Activated T-helper 9 cell treated with anti-CD3 and anti-CD28 coated beads, Interleukin-2, amount 50 U/mL, for 16 hours (primary cell): ENCODE measurements around the gene ANK2.

Source experiments
- DNase-seq: peaks from one replicate; pipeline ENCODE4 v3.0.0-alpha.2; 2020; ENCODE audit warnings: low read depth

ANK2 gene

DNA sequence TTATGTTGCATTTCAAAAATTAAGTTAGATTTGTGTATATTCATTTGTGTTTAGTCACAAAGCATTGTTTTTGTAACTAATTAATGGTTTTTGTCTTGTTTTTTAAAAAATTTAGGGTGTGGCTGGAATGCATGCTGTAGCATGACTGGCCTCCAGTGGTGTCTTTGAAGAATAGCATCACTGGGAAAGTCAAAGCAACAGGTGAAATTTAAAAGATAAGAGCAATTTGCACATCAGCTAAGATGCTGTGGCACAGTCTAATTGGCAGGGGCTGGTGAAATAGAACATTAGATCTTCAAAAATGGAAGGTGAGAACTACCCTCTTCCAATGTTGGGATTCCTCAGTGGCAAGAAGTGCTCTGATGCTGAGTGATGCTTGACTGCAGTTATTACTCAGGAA, 45.3 kb downstream of the ANK2 start:
- no peak for DNase-seq

DNA sequence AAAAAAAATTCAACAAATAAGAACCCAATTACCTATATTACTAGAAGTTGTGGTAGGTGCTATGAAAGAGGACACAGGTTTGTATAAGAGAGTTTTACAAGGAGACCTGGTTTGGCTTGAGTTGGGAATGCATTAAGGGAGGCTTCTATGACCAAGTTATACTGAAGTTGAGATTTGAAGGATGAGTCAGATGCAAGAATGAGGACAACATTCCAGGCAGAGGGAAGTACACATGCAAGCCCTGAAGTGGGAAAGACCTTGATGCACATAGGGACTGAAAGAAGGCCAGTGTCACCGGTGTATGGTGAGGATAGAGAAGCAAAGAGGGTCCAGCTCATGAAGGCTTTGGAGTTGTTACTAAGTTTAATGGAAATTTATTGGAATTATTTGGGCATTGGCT, 52.2 kb downstream of the ANK2 start:
- no peak for DNase-seq

DNA sequence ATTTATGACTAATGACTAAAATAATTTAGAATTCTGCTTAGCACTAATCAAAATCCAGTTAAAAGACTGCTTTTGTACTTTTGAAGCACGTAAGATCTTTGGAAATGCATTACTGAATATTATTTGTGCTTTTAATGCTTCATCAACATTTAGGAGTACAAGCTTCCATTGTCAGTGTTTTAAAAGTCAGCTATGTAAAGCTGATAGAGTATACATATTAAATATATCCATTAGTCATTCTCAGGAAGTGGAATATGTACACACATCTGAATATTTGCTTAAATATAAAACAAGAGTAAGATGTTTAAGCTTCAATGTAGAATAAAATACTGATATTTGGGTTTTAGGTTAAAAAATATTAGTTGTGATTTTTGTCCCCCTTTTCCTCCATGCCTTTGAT, 54.1 kb downstream of the ANK2 start:
- DNase-seq, result no peak

DNA sequence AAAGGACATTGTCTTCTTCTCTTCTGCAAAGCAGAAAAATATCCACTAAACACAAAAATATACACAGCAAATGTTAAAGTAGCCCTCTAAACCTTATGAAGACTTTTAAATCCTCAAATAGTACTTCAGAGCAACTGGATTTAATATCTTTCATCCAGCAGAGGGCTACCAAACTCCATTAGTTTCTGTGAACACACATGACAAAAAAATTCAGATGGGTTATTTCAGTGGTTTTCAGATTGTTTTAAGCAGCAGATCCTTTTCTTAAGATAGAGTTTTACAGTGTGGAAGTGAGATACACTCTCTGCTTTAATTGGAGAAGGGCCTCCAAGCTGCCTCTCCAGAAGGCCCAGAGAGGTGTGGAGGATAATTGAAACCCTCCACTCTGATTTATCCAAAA, 56.7 kb downstream of the ANK2 start:
- no peak for DNase-seq

DNA sequence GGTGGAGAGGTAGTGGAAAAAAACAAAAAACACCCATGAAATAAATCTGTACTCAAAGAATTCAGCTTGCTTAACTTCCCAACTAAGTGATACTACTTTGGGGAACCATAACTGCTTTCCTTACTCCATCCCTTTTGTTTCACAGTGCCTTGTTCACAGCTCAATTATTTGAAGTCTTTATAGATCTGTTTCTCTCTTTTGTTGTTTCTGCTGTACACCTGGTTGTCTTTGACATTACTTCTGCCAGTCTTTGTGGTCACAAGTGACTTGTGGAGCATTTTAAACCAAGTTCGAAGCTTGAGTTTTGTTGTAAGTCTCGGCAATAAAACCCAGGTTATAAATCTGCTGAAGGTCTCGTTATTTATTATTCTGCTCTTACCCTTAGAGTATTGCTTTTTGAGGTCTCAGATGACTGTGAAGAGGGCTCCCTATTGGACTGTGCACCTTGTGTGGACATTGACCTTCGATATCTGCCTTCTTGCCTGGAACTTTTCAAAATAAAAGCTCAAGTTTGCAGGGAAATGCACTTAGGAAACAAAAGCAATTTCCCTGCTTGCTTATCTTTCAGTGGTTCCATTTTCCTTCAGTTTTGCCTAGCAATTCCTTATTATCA, 59.8 kb downstream of the ANK2 start:
- no peak for DNase-seq

DNA sequence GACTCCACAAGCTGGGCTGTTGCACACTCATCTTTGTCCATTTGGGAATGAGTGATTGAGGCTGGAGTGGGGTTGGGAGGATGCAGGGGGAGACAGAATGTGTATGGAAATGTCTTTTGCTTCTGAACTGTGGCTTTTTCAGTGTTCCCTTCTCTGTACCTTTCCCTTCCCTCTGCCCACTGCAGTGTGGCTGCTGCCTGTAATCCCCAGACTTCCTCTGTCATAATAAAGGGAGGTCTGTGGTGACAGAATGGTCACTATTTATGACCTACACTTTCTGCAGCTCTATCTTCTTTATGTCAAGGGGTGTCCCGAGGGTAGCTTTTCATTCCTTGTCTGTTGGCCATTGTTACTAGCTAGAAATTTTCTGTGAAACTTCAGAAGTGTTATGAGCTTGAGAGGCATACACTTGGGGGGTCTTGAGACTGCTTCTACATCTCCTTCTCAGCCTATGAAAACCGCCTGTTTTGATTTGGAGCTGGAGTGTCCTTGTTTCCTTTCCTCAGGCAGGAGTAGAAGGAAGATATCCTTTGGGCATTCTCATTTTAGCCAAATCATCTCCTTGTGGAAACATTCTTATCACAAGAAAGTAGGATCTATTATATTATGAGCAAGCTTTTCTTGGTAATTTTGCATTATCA, 63.0 kb downstream of the ANK2 start:
- no peak for DNase-seq

DNA sequence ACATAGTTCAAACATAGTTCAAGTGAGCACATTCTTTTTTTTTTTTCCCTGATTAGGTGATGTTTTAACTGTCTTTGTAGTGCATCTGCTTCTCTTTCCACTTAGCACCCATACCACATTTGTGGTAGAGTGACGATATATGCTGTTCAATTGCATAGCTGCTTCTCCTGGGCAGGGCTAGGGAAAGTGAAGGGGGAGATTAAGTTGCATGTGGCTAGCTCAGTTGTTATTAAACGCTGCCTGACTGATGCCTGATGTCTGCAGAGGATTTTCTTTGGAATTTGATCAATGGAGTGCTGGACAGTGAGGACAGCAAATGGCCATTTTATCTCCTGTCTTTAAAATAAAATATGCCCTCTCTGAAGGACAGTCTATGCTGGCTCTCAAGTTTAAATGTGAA, 63.7 kb downstream of the ANK2 start:
- no peak for DNase-seq

DNA sequence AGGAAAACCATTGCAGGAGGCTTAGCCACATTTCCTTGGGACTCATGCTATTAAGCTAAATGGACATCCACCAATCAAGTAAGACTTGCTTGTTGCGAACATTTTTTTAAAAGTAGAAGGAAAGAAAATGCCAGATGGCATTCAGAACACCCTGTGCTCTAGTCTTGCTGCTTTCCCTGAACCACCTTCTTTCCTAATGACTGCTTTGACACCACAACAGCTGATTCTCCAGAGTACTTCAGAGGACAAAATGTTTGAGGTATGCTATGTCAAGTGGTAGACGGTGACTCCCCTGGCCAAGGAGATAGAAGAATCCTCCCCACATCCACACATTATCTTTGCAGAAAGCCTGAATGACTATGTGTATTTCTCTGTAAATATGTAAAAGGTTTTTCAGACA, 65.4 kb downstream of the ANK2 start:
- DNase-seq, result no peak

DNA sequence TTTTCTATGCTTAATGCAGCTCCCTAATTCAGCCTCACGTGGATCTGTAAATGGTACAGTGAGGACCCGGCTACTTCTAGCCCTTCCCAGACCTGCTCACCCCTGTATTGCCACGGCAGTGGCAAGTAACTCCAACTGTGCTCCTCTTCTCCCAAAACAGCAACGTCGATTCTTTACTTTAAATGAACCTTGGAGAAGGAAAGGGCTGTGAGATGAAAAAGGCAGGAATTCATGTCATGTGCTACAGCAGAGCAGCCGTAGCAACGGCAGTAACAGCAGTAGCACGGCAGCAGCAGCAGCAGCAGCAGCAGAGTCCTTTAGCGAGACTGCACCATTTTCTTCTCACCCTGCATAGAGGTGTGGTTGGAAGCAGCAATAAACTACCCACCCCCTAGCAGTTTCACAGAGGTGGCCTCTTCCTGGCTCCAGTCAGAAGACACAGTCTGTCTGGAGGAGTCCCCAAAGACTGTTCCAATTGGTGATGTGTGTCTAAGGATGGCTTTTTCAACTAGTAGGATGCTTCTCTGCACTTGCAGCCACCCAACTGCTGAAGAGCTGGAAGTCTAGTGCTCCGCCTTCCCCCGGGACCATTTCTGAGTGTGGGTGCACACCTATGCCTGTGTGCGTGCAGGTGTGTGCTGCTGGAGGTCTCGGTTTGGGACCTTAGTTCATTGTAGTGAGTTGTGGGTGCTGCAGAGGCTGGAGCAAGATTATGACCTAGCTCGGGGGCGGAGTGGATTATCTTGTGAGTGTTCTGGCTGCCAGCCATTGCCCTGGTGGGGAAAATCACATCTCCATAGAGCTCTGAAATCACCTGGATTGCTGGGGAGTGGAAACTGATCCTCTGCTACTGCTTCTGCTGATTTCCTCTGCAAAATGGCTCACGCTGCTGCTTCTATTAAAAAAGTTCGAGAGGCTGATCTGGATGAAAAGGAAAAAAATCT, 67.2 kb downstream of the ANK2 start:
- DNase-seq, result no peak

DNA sequence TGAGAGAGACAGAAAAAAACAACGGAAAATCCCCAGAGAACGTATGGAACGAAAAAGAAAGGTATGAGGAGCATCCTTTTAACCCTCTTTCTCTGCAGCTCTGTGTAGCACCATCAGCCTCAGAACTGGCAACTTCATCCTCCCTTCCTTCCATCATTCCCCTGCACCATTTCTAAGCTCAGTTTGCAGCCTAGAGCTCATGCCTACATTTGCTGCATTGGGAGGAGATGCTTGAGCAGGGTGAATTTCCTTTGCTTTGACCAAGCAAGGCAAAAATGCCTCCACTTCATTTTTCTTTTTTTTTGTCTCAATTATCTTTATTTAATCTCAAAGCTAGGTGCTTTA, 67.9 kb downstream of the ANK2 start:
- DNase-seq, result no peak

DNA sequence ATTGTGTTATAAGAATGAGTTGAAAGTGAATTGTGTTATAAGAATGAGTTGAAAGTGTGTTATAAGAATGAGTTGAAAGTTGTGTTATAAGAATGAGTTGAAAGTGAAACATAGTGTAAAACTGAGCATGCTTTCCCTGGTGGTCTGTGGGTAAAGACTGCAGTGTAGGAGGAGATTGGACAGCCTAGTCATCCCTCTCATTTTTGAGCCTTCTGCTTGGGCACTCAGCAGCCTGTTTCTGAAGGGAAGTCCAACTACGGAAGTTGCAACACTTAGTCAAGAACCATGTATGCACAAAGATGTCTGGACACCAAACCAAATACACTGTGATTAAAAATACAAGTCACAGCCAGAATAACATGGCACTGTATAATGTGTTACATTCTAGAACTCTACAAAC, 72.6 kb downstream of the ANK2 start:
- DNase-seq, result no peak

DNA sequence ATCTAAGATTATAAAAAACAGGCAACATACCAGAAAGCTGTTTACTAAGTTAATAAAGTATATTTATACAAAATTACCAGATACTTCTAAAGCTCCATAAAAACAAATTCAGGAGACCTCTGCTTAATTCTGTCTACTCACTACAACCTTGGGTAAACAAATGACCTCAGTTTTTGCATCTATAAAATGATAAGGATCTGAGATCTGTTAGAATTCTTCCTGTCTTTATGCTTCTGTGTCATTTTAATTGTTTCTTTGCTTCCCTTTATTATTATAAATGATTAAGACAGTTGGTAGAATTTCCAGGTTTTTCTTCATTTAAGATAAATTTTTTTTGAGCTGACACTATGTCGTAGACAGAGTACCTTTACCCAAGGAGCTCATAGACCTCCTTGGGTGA, 76.0 kb downstream of the ANK2 start:
- no peak for DNase-seq

DNA sequence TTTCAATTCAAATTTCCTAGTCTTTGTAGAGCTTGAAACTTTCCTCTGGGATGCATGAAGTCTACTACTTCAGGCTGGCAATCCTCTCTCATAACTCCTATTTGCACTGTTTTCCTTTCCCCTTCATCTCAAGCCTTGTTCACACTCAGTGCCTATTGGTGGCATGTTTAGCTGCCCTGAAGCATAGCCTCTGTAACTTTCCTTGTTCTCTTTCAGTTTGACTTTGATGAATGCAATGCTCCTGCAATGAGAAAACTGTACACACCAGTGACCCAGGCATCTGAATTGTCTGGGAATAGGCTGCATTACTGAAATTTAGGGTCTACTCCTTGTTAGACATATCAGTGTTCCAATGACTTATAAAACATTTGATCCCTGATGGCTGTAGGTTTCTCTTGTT, 81.7 kb downstream of the ANK2 start:
- no peak for DNase-seq

DNA sequence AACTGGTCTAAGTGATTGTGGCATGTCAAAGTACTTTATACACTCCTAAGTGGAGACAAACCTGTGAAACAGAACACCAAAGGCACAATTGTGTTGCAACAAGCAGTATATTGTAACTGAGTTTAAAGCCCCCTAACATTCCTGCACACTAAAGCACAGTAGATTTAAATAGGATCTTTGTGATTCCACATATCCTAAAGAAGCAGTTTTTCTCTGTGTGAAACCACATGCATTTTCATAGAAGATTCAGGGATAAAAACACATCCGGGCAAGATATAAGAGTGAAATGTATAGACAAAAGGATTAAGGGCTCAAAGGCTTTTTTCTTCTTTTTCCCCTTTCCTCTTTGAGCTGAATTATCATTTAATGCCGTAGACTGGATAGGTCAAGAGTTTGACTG, 82.2 kb downstream of the ANK2 start:
- no peak for DNase-seq

DNA sequence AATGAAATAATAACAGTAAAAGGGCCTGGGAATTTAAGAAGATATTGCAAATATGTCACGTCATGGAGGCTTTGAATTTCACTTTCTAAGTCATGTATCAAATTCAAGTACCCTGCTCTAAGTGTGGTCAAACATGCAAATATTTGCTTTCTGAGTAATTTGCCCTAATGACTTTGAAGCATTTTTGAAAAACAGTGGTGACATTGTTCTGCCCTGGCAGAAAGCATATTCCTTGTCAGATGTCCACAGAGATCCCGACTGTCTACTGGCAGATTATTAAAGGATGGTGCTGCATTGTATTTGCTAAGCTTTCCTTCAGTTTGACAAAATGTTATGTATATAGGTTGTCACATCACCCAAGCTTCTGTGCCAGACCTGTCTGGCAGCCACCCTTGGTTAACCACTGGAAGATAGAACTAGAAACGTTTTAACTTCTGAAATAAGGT, 92.5 kb downstream of the ANK2 start:
- DNase-seq, result no peak

DNA sequence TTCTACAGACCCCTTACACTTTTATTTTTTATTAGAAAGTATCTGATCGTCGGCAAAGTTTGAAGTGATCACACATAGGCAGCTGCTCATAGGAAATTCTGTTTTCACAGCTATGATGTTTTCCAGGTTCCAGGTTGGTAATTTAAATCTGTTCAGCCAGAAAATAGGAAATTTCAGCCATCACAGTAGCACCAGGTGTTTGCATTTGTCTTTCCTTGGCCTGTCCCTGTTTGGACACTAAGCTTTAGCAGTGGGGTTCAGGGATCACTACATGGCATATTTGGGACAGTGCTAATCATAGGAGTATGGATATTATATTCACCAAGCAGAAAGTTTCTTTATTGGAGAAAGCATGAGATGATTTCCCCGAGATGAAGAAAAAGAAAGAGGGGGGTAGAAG, 92.9 kb downstream of the ANK2 start:
- no peak for DNase-seq

DNA sequence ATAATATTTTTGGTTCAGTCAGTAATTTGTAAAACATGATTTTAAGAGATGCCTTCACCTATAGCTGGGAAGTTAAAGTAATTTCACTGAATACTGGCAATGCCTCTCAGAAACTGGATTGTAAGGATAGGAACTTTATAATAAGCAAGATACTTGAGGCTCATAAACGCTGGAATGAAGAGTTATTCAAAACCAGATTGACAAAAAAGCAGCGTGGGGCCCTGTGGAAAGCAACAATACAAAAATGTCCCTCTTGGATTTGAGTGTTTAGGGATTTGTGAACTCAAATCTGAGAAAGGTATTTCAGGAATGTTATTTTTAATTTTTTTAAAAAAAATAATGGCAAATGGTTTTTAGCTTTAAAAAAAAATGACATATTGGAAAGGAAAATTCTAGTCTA, 94.6 kb downstream of the ANK2 start:
- no peak for DNase-seq

DNA sequence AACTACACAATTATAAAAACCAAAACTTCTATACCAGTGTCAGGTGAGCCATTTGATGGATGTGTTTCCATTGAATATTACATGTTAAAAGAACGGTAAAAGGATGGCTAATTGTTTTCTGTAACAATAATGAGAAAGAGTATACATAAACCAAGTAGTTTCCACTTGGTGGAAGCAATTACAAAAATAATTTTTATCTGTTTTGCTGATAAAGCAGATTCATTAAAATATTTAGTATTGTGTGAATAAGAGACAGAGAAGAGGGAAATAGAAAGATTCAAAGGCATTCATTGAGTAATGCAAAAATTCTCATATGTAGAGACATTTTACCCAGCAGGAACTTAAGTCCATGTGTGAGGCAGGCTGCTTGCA, 95.7 kb downstream of the ANK2 start:
- DNase-seq, result no peak

DNA sequence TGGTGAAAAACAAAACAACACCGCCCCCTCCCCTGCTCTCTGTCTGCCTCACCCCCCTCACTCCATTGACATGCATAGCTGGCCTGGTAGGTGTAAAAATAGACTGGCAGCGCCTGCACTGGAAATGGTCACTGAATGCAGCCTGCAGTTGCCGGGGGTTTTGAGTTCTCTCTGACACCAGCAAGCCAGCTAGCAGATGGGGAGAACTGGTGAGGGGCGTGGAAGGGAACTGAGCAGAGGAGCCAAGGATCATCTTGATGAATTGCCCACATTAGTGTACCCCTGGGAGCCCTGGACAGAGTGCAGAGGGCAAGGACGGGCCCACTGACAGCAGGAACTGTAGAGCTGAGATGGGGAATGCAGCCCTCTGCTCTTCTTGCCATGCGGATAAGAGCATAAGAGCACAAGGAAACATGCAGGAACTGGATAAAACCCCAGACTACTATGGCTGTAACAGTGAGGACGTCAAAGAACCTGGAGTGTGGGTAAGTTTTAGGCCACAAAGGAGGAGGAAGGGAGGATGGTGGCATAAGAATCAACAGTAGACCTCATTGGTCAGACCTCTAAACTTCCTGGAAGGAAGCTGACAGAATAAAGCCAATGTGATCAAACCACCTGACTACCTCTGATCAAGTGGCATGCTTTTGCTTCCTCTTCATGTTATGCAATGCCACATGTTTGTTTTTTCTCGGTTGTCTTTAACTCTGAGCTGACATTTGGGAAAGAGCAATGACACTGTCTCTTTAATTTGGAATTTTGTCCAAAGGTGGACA, 96.3 kb downstream of the ANK2 start:
- no peak for DNase-seq

DNA sequence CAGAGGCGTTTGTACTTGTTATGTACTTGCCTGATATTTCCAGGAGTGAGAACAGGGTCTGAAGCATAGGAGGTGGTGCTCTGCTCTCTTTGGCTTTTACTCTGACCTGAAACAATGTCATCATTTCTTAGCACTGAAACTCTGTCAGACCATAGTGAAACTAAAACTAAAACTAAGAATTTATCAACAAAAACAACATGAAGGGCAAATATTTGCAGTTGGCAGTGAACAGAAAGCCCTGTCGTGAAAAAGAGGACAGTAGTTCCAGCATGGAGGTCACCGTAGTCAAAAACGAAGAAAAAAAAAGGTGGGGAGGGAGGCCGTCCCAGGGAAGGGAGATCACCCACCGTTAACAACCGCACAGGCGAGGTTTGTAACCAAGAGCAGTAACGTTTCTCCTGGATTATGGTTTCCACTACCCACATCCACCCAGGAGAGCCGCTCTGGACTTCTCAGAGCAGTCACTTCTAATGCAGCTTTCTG, 97.5 kb downstream of the ANK2 start:
- DNase-seq, result no peak

DNA sequence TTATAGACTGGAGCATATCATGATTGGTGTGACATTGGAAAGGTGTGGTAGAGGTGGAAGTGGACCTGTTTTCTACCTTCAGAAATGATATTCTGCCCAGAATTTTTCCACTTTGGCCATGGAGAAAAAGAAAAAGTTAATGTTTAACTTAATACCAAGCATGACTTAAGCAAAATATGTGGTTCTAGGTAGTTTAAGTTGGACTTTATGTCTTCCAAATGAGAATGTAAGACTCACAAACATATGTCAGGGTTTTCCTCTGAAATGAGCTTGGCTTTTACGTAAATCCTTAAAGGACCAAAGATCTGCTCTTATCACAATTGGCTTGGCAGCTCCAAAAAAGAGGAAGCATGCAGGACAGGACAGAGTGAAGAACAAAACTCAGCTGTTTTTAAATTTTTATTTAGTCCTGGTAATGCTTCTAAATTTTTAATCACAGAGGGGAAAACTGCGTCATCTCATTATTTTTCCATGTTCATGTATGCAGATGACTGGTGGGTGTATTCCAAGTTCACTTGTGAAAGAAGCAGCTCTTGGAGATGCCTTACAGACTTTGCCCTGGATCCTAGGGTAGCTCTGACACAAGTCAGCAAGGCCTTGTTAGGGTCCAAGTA, 98.2 kb downstream of the ANK2 start:
- DNase-seq, result no peak

DNA sequence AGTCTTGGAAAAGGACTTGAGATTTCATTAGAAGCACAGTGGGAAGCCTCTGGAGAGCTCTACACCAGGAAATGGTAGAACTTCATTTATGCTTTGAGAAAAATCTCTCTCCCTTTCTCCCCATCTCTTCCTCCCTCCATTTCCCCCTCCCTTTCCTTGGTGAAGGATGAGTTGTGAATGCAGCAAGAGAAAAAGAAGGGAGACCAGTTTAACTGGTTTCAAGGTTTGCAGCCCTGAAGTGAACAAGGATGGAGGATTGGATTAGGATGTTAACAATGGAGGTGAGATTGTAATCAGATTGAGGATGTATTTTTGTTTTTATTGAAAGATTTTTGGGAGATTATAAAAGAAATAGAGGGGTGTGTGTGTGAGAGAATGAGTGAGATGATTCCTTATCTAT, 99.5 kb downstream of the ANK2 start:
- no peak for DNase-seq
